Amniotic epithelial cell (primary cell): Measurements from ENCODE around the gene DPYSL4.
"Not testable (repeated sequence)": the region's sequence is repeated elsewhere in the genome, so short reads cannot be mapped to it uniquely, and the experiment has no call there.

Experiments used
- DNase-seq: peaks from one replicate; pipeline ENCODE4 v3.0.0-alpha.2; 2010; ENCODE audit warnings: low read depth

The DPYSL4 gene

GRCh38 chr10:132207536-132208461, 21.1 kb downstream of the DPYSL4 start:
- DNase-seq = no peak

- DNase-seq = no peak
These were observed 21.8 kb downstream of the DPYSL4 start for GRCh38 chr10:132208462-132209050.

GRCh38 chr10:132209130-132209529, 22.4 kb downstream of the DPYSL4 start:
- DNase-seq = no peak

- DNase-seq = no peak
These were observed 23.3 kb downstream of the DPYSL4 start for GRCh38 chr10:132209978-132210530.

- no peak for DNase-seq
These were observed 24.0 kb downstream of the DPYSL4 start for GRCh38 chr10:132210766-132211165.

- no peak for DNase-seq
These were observed 24.5 kb downstream of the DPYSL4 start for GRCh38 chr10:132211246-132211645.

- no peak for DNase-seq
These were observed 26.1 kb downstream of the DPYSL4 start for GRCh38 chr10:132212816-132213215.

GRCh38 chr10:132213917-132214316, 27.2 kb downstream of the DPYSL4 start:
- DNase-seq = no peak

GRCh38 chr10:132216441-132216840, 29.7 kb downstream of the DPYSL4 start:
- not testable (repeated sequence) for DNase-seq

GRCh38 chr10:132219486-132219885, 32.7 kb downstream of the DPYSL4 start:
- no peak for DNase-seq

- DNase-seq = no peak
These were observed 33.3 kb downstream of the DPYSL4 start for GRCh38 chr10:132220061-132220460.

GRCh38 chr10:132220996-132221395, 34.2 kb downstream of the DPYSL4 start:
- DNase-seq = not testable (repeated sequence)

- DNase-seq = no peak
These were observed 36.0 kb downstream of the DPYSL4 start for GRCh38 chr10:132222726-132223125.

- peak; percentile 53 for DNase-seq
These were observed 36.4 kb downstream of the DPYSL4 start for GRCh38 chr10:132223156-132223590.

- no peak for DNase-seq
These were observed 37.0 kb downstream of the DPYSL4 start for GRCh38 chr10:132223611-132224342.

GRCh38 chr10:132224343-132225072, 37.8 kb downstream of the DPYSL4 start:
- no peak for DNase-seq

- DNase-seq = no peak
These were observed 38.5 kb downstream of the DPYSL4 start for GRCh38 chr10:132225073-132225848.

GRCh38 chr10:132225849-132226205, 39.1 kb downstream of the DPYSL4 start:
- DNase-seq = no peak

- no peak for DNase-seq
These were observed 40.0 kb downstream of the DPYSL4 start for GRCh38 chr10:132226586-132227405.

GRCh38 chr10:132227851-132228390, 41.2 kb downstream of the DPYSL4 start:
- DNase-seq = no peak
